Stimulated activated CD4-positive, alpha-beta T cell treated with anti-CD3 and anti-CD28 coated beads, Interleukin-1b, Interleukin-23, amount 100 ng/mL, for 4 hours (primary cell): ENCODE results near the gene CDV3.

Source experiments
- DNase-seq, 2 donors: peaks; one replicate each; pipeline ENCODE4 v3.0.0-alpha.2; 2020; ENCODE audit warnings: low read depth in 2 of 2

Gene CDV3

GRCh38 chr3:133606342-133606741, 32.9 kb downstream of the CDV3 start:
- DNase-seq = no peak

GRCh38 chr3:133606902-133607301, 33.4 kb downstream of the CDV3 start:
- DNase-seq = no peak

- no peak for DNase-seq
Measured at GRCh38 chr3:133607816-133608215, 34.3 kb downstream of the CDV3 start.

GRCh38 chr3:133608388-133608787, 34.9 kb downstream of the CDV3 start:
- DNase-seq = no peak

GRCh38 chr3:133610031-133610430, 36.5 kb downstream of the CDV3 start:
- no peak for DNase-seq

GRCh38 chr3:133611534-133611933, 38.0 kb downstream of the CDV3 start:
- no peak for DNase-seq

GRCh38 chr3:133620066-133620784, 46.7 kb downstream of the CDV3 start:
- no peak for DNase-seq

GRCh38 chr3:133627789-133628188, 54.3 kb downstream of the CDV3 start:
- DNase-seq = no peak

- no peak for DNase-seq
Measured at GRCh38 chr3:133629146-133629545, 55.7 kb downstream of the CDV3 start.

- no peak for DNase-seq
Measured at GRCh38 chr3:133633439-133633838, 60.0 kb downstream of the CDV3 start.
